ENCODE data around the gene MSL3B.

MSL3B gene

GRCh38 chr2:233830111-233830802 lies 37.9 kb downstream of the MSL3B start:
- Histone ChIP-seq H3K27ac (no peak overlapping the region), H3K9ac (no peak overlapping the region), H3K4me1 (ENCODE audit: low read depth, poor library complexity, severe bottlenecking) (no peaks in the 10 kb centered on the region), H4K20me1 (ENCODE audit: insufficient read depth) (no peaks in the 10 kb centered on the region), H3K27me3 (ENCODE audit: insufficient read depth, low read depth) (no peaks in the 10 kb centered on the region), H3K36me3 (ENCODE audit: insufficient read depth) (no peaks in the 10 kb centered on the region), H3K4me3 (IDR thresholded peaks at IDR 0.05; ENCODE audit: insufficient read depth, low read depth, low read length) (no peak overlapping the region), H3K79me2 (ENCODE audit: insufficient read depth, low read depth) (no peaks in the 10 kb centered on the region), H2AFZ (ENCODE audit: low read depth) (no peak overlapping the region), H3K4me2 (no peak overlapping the region)
- TF ChIP-seq, protein P1, sequence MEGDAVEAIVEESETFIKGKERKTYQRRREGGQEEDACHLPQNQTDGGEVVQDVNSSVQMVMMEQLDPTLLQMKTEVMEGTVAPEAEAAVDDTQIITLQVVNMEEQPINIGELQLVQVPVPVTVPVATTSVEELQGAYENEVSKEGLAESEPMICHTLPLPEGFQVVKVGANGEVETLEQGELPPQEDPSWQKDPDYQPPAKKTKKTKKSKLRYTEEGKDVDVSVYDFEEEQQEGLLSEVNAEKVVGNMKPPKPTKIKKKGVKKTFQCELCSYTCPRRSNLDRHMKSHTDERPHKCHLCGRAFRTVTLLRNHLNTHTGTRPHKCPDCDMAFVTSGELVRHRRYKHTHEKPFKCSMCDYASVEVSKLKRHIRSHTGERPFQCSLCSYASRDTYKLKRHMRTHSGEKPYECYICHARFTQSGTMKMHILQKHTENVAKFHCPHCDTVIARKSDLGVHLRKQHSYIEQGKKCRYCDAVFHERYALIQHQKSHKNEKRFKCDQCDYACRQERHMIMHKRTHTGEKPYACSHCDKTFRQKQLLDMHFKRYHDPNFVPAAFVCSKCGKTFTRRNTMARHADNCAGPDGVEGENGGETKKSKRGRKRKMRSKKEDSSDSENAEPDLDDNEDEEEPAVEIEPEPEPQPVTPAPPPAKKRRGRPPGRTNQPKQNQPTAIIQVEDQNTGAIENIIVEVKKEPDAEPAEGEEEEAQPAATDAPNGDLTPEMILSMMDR (conservative IDR thresholded peaks at IDR 0.05; ENCODE audit: low read depth, low read length) = no peak

DNA sequence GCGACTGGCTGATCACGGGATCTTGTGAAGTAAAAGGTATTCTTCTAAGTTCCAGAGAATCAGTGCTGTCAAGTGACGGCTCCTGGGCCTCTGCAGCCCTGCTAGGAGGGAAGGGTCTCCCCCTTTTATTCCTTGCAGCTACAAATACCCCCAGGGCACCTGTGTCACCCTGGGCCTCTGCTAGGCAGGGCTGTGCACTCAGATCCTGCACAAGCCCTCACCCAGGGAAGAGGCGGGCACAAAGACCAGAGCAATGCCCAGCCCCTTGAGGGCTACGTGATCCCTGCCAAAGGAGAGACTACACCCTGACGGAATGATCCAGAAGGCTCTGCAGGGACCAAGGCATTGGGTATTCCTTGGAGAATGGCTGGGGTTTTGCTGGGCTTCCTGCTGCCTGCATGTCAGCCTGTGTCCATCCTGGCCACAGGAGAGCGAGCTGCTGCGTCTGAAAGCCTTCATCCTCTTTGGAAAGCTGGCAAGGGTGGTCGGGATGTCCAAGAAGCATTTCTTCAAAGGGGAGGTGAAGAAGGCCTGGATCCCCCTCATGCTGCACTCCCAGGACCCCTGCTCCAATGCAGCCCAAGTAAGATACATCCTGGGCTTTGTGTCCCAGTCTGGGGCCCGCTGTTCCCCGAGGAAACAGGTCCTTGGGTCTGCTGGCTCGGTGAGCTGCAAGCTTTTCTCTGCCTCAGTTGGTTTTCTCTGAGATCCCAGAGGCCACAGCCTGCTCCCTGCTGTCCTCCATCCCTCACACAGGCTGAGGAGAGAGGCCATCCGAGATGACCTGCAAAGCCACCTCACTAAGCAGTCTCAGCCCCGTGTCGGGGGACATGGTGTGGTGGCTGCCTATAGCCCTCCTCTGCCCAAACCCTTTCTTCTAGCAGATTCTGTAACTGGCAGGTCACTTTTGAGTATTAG lies 38.7 kb downstream of the MSL3B start:
- no peaks in the 10 kb centered on the region for H4K20me1 ChIP-seq (ENCODE audit: insufficient read depth)
- H2AFZ ChIP-seq (ENCODE audit: low read depth) = no peak overlapping the region
- no peak overlapping the region for H3K4me3 ChIP-seq (IDR thresholded peaks at IDR 0.05; ENCODE audit: insufficient read depth, low read depth, low read length)
- H3K27ac ChIP-seq = no peak overlapping the region
- H3K36me3 ChIP-seq (ENCODE audit: insufficient read depth) = no peaks in the 10 kb centered on the region
- TF ChIP-seq, protein P1 (conservative IDR thresholded peaks at IDR 0.05; ENCODE audit: low read depth, low read length) = no peak
- H3K9ac ChIP-seq = no peak overlapping the region
- no peaks in the 10 kb centered on the region for H3K4me1 ChIP-seq (ENCODE audit: low read depth, poor library complexity, severe bottlenecking)
- H3K79me2 ChIP-seq (ENCODE audit: insufficient read depth, low read depth) = no peaks in the 10 kb centered on the region
- no peaks in the 10 kb centered on the region for H3K27me3 ChIP-seq (ENCODE audit: insufficient read depth, low read depth)
- H3K4me2 ChIP-seq = no peak overlapping the region

- no peak overlapping the region for H3K27ac ChIP-seq
- TF ChIP-seq, protein P1 (conservative IDR thresholded peaks at IDR 0.05; ENCODE audit: low read depth, low read length) = no peak
- H4K20me1 ChIP-seq (ENCODE audit: insufficient read depth) = no peaks in the 10 kb centered on the region
- H2AFZ ChIP-seq (ENCODE audit: low read depth) = no peak overlapping the region
- no peaks in the 10 kb centered on the region for H3K4me1 ChIP-seq (ENCODE audit: low read depth, poor library complexity, severe bottlenecking)
- no peaks in the 10 kb centered on the region for H3K79me2 ChIP-seq (ENCODE audit: insufficient read depth, low read depth)
- no peak overlapping the region for H3K9ac ChIP-seq
- H3K27me3 ChIP-seq (ENCODE audit: insufficient read depth, low read depth) = no peaks in the 10 kb centered on the region
- no peaks in the 10 kb centered on the region for H3K36me3 ChIP-seq (ENCODE audit: insufficient read depth)
- no peak overlapping the region for H3K4me3 ChIP-seq (IDR thresholded peaks at IDR 0.05; ENCODE audit: insufficient read depth, low read depth, low read length)
- H3K4me2 ChIP-seq = no peak overlapping the region
Measured at GRCh38 chr2:233828546-233829192, 39.5 kb downstream of the MSL3B start.

GRCh38 chr2:233824373-233824772 lies 43.8 kb downstream of the MSL3B start:
- Histone ChIP-seq H3K27ac (no peak overlapping the region), H3K9ac (no peak overlapping the region)
- TF ChIP-seq, protein P1 (conservative IDR thresholded peaks at IDR 0.05; ENCODE audit: low read depth, low read length) = no peak

More at GRCh38 chr2:233824373-233824772, 43.8 kb downstream of the MSL3B start:
- H3K79me2 ChIP-seq (ENCODE audit: insufficient read depth, low read depth) = no peaks in the 10 kb centered on the region
- H4K20me1 ChIP-seq (ENCODE audit: insufficient read depth) = no peaks in the 10 kb centered on the region
- H3K4me3 ChIP-seq (IDR thresholded peaks at IDR 0.05; ENCODE audit: insufficient read depth, low read depth, low read length) = no peak overlapping the region
- H2AFZ ChIP-seq (ENCODE audit: low read depth) = no peak overlapping the region
- no peak overlapping the region for H3K4me2 ChIP-seq
- H3K27me3 ChIP-seq (ENCODE audit: insufficient read depth, low read depth) = no peaks in the 10 kb centered on the region
- H3K36me3 ChIP-seq (ENCODE audit: insufficient read depth) = no peaks in the 10 kb centered on the region
- H3K4me1 ChIP-seq (ENCODE audit: low read depth, poor library complexity, severe bottlenecking) = no peaks in the 10 kb centered on the region
